Keratinocyte (primary cell): ENCODE results near the gene PITPNC1. TPM values are rescaled to one million over a fixed set of nuclear protein-coding genes. Genes with fewer than 3 reads are reported as not detected.

Experiments
- DNase-seq: peaks from one replicate; pipeline ENCODE4 v3.0.0-alpha.2; 2011; ENCODE audit warnings: low read depth, missing footprints, low spot score
- FAIRE-seq: peaks from 2 replicates; lab custom pipeline; 2011; peaks lifted over from hg19 to GRCh38; lab: Jason Lieb, UNC
- H2AFZ ChIP-seq: 2 replicates; pipeline ENCODE4 v1.6.0; 2012; ENCODE audit warnings: low read length, control low read depth, inconsistent platforms; ENCODE audit not compliant: control insufficient read depth
- H3K27ac ChIP-seq: 2 replicates; pipeline ENCODE4 v1.5.1; 2011; ENCODE audit warnings: low read length; ENCODE audit not compliant: control insufficient read depth, insufficient read depth
- H3K27me3 ChIP-seq: 3 replicates; pipeline ENCODE4 v1.6.0; 2011; ENCODE audit warnings: low read length; ENCODE audit not compliant: control insufficient read depth, insufficient read depth; ENCODE audit errors: extremely low read depth
- H3K36me3 ChIP-seq, 2 experiments: 2 replicates in 1 of 2; 3 replicates in 1 of 2; pipeline ENCODE4 v1.5.1; 2011; ENCODE audit warnings: low read length in 2 of 2, mild to moderate bottlenecking in 1 of 2; ENCODE audit not compliant: control insufficient read depth in 2 of 2, insufficient read depth in 2 of 2; ENCODE audit errors: extremely low read depth in 1 of 2
- H3K4me1 ChIP-seq: 3 replicates; pipeline ENCODE4 v1.5.1; 2011; ENCODE audit warnings: low read length; ENCODE audit not compliant: control insufficient read depth, insufficient read depth; ENCODE audit errors: extremely low read depth
- H3K4me2 ChIP-seq: 3 replicates; pipeline ENCODE4 v1.6.0; 2011; ENCODE audit warnings: low read depth, low read length; ENCODE audit not compliant: control insufficient read depth, insufficient read depth; ENCODE audit errors: extremely low read depth
- H3K4me3 ChIP-seq, 3 experiments: fragments of 200-600 bp in 1 of 3; sonication (generic) in 1 of 3; 2 replicates in 2 of 3; 3 replicates in 1 of 3; pipeline ENCODE4 v1.5.1; 2011 to 2016; ENCODE audit warnings: low read length in 3 of 3, mild to moderate bottlenecking in 3 of 3, control low read depth in 2 of 3, inconsistent platforms in 1 of 3, low read depth in 1 of 3, mixed read lengths in 1 of 3, mixed run types in 1 of 3, moderate library complexity in 1 of 3; ENCODE audit not compliant: control insufficient read depth in 2 of 3, insufficient read depth in 2 of 3; ENCODE audit errors: extremely low read depth in 1 of 3
- H3K79me2 ChIP-seq: 2 replicates; pipeline ENCODE4 v1.6.0; 2012; ENCODE audit warnings: low read length; ENCODE audit not compliant: control insufficient read depth, insufficient read depth
- H3K9ac ChIP-seq: 3 replicates; pipeline ENCODE4 v1.6.0; 2011; ENCODE audit warnings: low read length; ENCODE audit not compliant: control insufficient read depth, insufficient read depth; ENCODE audit errors: extremely low read depth
- H3K9me1 ChIP-seq: 3 replicates; pipeline ENCODE4 v1.6.0; 2011; ENCODE audit warnings: low read length; ENCODE audit not compliant: control insufficient read depth, insufficient read depth; ENCODE audit errors: extremely low read depth
- H3K9me3 ChIP-seq: 2 replicates; pipeline ENCODE4 v1.5.1; 2012; ENCODE audit warnings: low read depth, low read length; ENCODE audit not compliant: control insufficient read depth
- H4K20me1 ChIP-seq: 3 replicates; pipeline ENCODE4 v1.6.0; 2011; ENCODE audit warnings: low read length; ENCODE audit not compliant: control insufficient read depth, insufficient read depth; ENCODE audit errors: extremely low read depth
- EZH2 ChIP-seq: IDR thresholded peaks from one replicate; pipeline ENCODE4 v1.6.1; 2012; ENCODE audit warnings: inconsistent platforms, mild to moderate bottlenecking, low read length, moderate library complexity
- dilution Hi-C: fragments of 300-500 bp; cut with MboI; formaldehyde crosslinking; loops from one replicate; pipeline ENCODE4 v1.7.0; 2020; ENCODE audit warnings: low sequenced_read_pairs; ENCODE audit not compliant: extremely low pct_ligation_motif_present
- polyA plus RNA-seq, 5 experiments: library from polyadenylated mRNA; depleted of rRNA in 3 of 5; stranded (reverse) in 3 of 5; stranded (forward) in 1 of 5; unstranded in 1 of 5; fragments of >200 nt; gene quantifications; 1 replicate in 1 of 5; 2 replicates in 3 of 5; 3 replicates in 1 of 5; pipeline versions ENCODE4 v1.2.1 to v1.2.3, GENCODE V29; 2011 to 2012; ENCODE audit warnings: missing spikeins in 2 of 5, low read depth in 1 of 5, low replicate concordance in 1 of 5
- TF ChIP-seq, protein P1 (sequence below), 3 experiments: IDR thresholded peaks in 1 of 3; conservative IDR thresholded peaks in 1 of 3; optimal IDR thresholded peaks in 1 of 3; 2 replicates in 2 of 3; 3 replicates in 1 of 3; pipeline versions ENCODE3 to v1.5.1; 2011; ENCODE audit warnings: low read length in 3 of 3, mild to moderate bottlenecking in 3 of 3, moderate library complexity in 2 of 3, control low read depth in 1 of 3, inconsistent platforms in 1 of 3; ENCODE audit not compliant: insufficient read depth in 2 of 3; ENCODE audit errors: extremely low read depth in 1 of 3

Gene PITPNC1
- polyA plus RNA-seq, 1 donor (not counting 4 experiments of a cell fraction or from before 2014, with no cell fraction given) = 24.8 TPM

DNA sequence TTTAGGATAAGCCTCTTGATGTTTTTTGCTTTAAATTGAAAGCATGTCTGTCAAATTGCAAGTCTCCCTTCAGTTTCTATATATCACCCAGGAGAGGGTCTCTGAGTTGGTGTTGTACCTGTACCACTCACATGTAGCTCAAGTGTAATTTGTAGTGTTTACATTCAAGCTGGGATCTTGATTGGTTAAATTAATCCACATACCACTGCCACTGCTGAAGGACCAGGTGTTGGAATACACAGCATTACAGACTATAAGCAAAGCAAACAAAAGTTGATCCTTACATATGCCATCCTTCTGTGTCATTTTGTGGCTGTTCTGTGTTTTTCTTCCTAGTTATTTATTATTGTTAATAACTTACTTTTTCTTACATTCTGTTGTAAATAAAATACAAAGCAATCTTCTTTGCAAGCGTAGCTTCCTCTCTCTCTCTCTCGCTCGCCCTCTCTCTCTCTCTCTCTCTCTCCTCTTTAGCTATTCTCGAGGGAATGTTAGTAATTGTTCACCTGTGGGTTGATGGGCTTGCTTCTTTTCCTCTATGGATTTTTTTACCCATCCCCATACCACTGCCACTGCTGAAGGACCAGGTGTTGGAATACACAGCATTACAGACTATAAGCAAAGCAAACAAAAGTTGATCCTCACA lies 319.9 kb downstream of the PITPNC1 start:
- Histone ChIP-seq H3K36me3 (peaks cover 0 to 2% of the 10 kb centered on the region in 2 experiments), H2AFZ (no peak overlapping the region), H3K9me1 (no peaks in the 10 kb centered on the region), H3K9me3 (no peaks in the 10 kb centered on the region), H4K20me1 (no peaks in the 10 kb centered on the region), H3K4me3 (no peak overlapping the region), H3K79me2 (no peaks in the 10 kb centered on the region), H3K9ac (no peak overlapping the region), H3K4me2 (no peak overlapping the region), H3K27me3 (no peaks in the 10 kb centered on the region), H3K4me1 (no peaks in the 10 kb centered on the region), H3K27ac (no peak overlapping the region)
- dilution Hi-C loops = no loop called here
- FAIRE-seq (no peak), DNase-seq (no peak)
- TF ChIP-seq EZH2 = no peak
- TF ChIP-seq, protein P1, sequence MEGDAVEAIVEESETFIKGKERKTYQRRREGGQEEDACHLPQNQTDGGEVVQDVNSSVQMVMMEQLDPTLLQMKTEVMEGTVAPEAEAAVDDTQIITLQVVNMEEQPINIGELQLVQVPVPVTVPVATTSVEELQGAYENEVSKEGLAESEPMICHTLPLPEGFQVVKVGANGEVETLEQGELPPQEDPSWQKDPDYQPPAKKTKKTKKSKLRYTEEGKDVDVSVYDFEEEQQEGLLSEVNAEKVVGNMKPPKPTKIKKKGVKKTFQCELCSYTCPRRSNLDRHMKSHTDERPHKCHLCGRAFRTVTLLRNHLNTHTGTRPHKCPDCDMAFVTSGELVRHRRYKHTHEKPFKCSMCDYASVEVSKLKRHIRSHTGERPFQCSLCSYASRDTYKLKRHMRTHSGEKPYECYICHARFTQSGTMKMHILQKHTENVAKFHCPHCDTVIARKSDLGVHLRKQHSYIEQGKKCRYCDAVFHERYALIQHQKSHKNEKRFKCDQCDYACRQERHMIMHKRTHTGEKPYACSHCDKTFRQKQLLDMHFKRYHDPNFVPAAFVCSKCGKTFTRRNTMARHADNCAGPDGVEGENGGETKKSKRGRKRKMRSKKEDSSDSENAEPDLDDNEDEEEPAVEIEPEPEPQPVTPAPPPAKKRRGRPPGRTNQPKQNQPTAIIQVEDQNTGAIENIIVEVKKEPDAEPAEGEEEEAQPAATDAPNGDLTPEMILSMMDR (optimal IDR thresholded peaks at IDR 0.05 in 1 of 3, IDR thresholded peaks at IDR 0.05 in 1 of 3, conservative IDR thresholded peaks at IDR 0.05 in 1 of 3; ENCODE audit: extremely low read depth in 1 of 3, insufficient read depth in 2 of 3, low read length in 3 of 3) = no peak

GRCh38 chr17:67700037-67700724 lies 323.1 kb downstream of the PITPNC1 start:
- no peak overlapping the region for H3K4me3 ChIP-seq
- H3K36me3 ChIP-seq = no peaks in the 10 kb centered on the region
- FAIRE-seq = no peak
- no peaks in the 10 kb centered on the region for H3K9me3 ChIP-seq
- H3K27me3 ChIP-seq = no peaks in the 10 kb centered on the region
- dilution Hi-C loops = no loop called here
- no peak overlapping the region for H2AFZ ChIP-seq
- H3K27ac ChIP-seq = no peak overlapping the region
- no peaks in the 10 kb centered on the region for H4K20me1 ChIP-seq
- H3K9me1 ChIP-seq = no peaks in the 10 kb centered on the region
- no peaks in the 10 kb centered on the region for H3K79me2 ChIP-seq
- no peak overlapping the region for H3K9ac ChIP-seq
- H3K4me2 ChIP-seq = no peak overlapping the region
- TF ChIP-seq, protein P1 (optimal IDR thresholded peaks at IDR 0.05 in 1 of 3, IDR thresholded peaks at IDR 0.05 in 1 of 3, conservative IDR thresholded peaks at IDR 0.05 in 1 of 3; ENCODE audit: extremely low read depth in 1 of 3, insufficient read depth in 2 of 3, low read length in 3 of 3) = no peak
- no peak for TF ChIP-seq EZH2
- H3K4me1 ChIP-seq = no peaks in the 10 kb centered on the region
- DNase-seq = no peak
